ENCODE data around the gene C9. TPM values are rescaled to one million over a fixed set of nuclear protein-coding genes. Genes with fewer than 3 reads are reported as not detected.
"Not testable (repeated sequence)": the region's sequence is repeated elsewhere in the genome, so short reads cannot be mapped to it uniquely, and the experiment has no call there.

C9 gene
- total RNA-seq, 1 donor from 2014 or later = not detected

DNA sequence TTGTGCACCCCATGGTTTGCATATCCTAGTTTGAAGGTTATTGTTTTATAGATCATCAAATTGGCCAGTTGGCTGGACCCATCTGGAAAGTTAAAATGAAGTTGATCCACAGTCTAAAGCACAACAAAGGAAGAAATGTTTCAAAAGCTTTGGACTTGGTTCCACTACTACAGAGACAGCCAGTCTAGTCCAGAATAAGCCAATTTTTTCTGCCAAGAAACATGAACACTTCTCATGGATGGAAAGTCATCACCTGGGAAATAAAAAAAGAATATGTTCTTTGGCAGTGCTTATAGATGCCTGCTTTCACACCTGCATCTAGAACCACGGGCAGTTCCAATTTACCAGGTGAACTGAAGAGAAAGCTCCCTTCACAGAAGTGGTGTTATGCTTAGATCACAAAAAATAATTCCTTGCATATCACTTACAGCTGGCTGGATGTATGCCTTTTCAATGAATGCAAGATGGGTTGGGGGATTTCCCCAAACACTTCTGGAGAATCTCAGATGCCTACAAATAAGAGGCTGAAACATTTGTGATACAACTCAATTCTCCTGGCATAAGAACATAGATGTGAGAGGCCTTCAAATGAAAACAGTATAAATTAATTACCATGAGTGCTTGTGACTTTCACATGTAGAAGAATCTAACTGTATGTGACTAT is 26.9 kb downstream of the C9 start:
- H3K9me3 Mint-ChIP-seq (ENCODE audit: unreplicated experiment) = no peaks in the 10 kb centered on the region
- no peaks in the 10 kb centered on the region for H3K4me1 Mint-ChIP-seq (ENCODE audit: low read depth, unreplicated experiment)
- peaks cover 5% of the 10 kb centered on the region for H3K36me3 Mint-ChIP-seq (ENCODE audit: unreplicated experiment)
- DNase-seq = no peak
- no peaks in the 10 kb centered on the region for H3K27me3 Mint-ChIP-seq (ENCODE audit: unreplicated experiment)
- no peak overlapping the region for H3K4me3 Mint-ChIP-seq (ENCODE audit: unreplicated experiment)
- H3K27ac Mint-ChIP-seq (ENCODE audit: unreplicated experiment) = no peak overlapping the region
- no peak for TF ChIP-seq CTCF (IDR thresholded peaks at IDR 0.05; ENCODE audit: partially characterized antibody, unreplicated experiment)

DNA sequence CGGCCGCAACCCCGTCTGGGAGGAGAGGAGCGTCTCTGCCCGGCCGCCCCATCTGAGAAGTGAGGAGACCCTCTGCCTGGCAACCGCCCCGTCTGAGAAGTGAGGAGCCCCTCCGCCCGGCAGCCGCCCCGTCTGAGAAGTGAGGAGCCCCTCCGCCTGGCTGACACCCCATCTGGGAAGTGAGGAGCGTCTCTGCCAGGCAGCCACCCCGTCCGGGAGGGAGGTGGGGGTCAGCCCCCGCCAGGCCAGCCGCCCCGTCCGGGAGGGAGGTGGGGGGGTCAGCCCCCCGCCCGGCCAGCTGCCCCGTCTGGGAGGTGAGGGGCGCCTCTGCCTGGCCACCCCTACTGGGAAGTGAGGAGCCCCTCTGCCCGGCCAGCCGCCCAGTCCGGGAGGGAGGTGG is 30.0 kb downstream of the C9 start:
- H3K4me1 Mint-ChIP-seq (ENCODE audit: low read depth, unreplicated experiment); H3K27me3 Mint-ChIP-seq (ENCODE audit: unreplicated experiment); H3K27ac Mint-ChIP-seq (ENCODE audit: unreplicated experiment); H3K9me3 Mint-ChIP-seq (ENCODE audit: unreplicated experiment); DNase-seq; H3K4me3 Mint-ChIP-seq (ENCODE audit: unreplicated experiment); H3K36me3 Mint-ChIP-seq (ENCODE audit: unreplicated experiment): not testable (repeated sequence)

DNA sequence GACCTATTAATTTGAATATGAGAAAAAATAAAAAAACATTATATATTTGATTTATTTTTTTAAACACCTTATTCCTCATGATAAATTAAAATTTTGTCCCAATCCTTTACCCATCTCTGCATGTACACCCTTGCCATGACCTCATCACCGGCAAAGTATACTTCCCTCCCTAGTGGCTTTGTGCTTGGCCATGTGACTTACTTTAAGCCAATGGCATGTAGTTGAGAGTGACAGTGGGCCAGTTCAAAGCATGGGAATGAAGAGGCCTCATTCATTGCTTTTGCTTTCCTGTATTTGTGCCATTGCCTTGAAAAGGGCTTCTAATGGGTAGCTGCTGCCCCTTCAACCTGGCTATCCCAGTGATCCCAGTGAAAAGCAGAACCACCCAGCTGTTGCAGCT is 31.2 kb downstream of the C9 start:
- Mint-ChIP-seq H3K36me3 (ENCODE audit: unreplicated experiment) (peaks cover 5% of the 10 kb centered on the region), H3K27me3 (ENCODE audit: unreplicated experiment) (no peaks in the 10 kb centered on the region), H3K9me3 (ENCODE audit: unreplicated experiment) (no peaks in the 10 kb centered on the region), H3K27ac (ENCODE audit: unreplicated experiment) (no peak overlapping the region), H3K4me1 (ENCODE audit: low read depth, unreplicated experiment) (no peaks in the 10 kb centered on the region), H3K4me3 (ENCODE audit: unreplicated experiment) (no peak overlapping the region)
- DNase-seq = no peak
- TF ChIP-seq CTCF (IDR thresholded peaks at IDR 0.05; ENCODE audit: partially characterized antibody, unreplicated experiment) = no peak

DNA sequence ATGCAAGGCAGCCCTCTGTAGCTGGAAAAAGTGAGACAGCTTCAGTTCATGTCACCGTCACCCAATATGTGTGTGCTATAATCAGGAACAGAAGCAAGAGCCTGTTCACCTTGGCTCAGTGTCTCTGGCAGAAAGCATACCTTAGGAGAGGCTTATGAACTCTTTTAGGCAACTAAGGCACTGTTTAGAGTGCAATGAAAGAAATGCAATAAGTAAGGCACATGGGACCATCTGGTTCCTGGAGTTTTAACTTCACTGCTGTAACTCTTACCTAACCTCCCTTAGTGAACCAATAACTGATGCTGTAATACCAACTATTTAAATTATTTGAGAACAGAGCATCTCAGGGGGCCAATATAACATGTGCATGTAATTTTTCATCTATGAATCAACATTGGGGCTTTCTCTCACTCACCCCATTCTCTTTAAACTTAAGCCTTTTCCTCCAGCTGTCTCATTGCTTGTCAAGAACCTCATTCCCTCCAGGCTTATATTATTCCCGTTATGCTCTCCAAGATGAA is 32.4 kb downstream of the C9 start:
- Mint-ChIP-seq H3K27ac (ENCODE audit: unreplicated experiment) (no peak overlapping the region), H3K27me3 (ENCODE audit: unreplicated experiment) (no peaks in the 10 kb centered on the region), H3K4me3 (ENCODE audit: unreplicated experiment) (no peak overlapping the region), H3K9me3 (ENCODE audit: unreplicated experiment) (no peaks in the 10 kb centered on the region), H3K4me1 (ENCODE audit: low read depth, unreplicated experiment) (no peaks in the 10 kb centered on the region), H3K36me3 (ENCODE audit: unreplicated experiment) (peaks cover 5% of the 10 kb centered on the region)
- DNase-seq = no peak
- no peak for TF ChIP-seq CTCF (IDR thresholded peaks at IDR 0.05; ENCODE audit: partially characterized antibody, unreplicated experiment)

DNA sequence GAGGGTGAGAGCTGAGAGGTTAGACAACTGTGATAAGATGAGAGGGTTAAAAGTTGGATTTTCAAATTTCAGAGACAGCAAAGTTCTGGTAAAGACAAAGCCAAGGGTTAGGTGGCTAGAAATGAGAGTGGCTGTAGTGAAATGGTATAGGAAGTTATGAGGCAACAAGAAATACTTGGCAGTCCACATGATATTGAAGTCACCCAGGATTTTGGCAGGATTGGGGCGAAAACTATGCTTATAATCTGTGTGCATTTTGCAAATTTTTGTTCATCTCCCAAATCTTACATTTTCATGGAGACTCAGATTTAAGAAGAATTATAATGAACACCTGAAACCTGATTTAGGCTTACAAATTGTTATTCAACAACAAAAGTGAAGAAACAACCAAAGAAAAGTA is 35.6 kb downstream of the C9 start:
- no peaks in the 10 kb centered on the region for H3K27me3 Mint-ChIP-seq (ENCODE audit: unreplicated experiment)
- H3K27ac Mint-ChIP-seq (ENCODE audit: unreplicated experiment) = no peak overlapping the region
- DNase-seq = no peak
- no peak overlapping the region for H3K4me3 Mint-ChIP-seq (ENCODE audit: unreplicated experiment)
- TF ChIP-seq CTCF (IDR thresholded peaks at IDR 0.05; ENCODE audit: partially characterized antibody, unreplicated experiment) = no peak
- no peaks in the 10 kb centered on the region for H3K36me3 Mint-ChIP-seq (ENCODE audit: unreplicated experiment)
- no peaks in the 10 kb centered on the region for H3K9me3 Mint-ChIP-seq (ENCODE audit: unreplicated experiment)
- H3K4me1 Mint-ChIP-seq (ENCODE audit: low read depth, unreplicated experiment) = no peaks in the 10 kb centered on the region
